Gastrocnemius medialis (tissue), 4 donors: ENCODE results near the gene MVB12A. TPM values are rescaled to one million over a fixed set of nuclear protein-coding genes. Genes with fewer than 3 reads are reported as not detected.
A peak's percentile ranks its signal among the peaks of the same experiment; 100 is the strongest.

Experiments
- ATAC-seq, 2 donors: fragments of 150-250 bp; one replicate each; pipeline ENCODE4 v1.9.1; 2016
- DNase-seq, 2 donors: peaks; one replicate each; pipeline ENCODE4 v3.0.0-alpha.2; 2019
- H3K27ac ChIP-seq, 4 donors: fragments of 200-600 bp; sonication (generic); 1 replicate in 1 of 4; 2 replicates in 3 of 4; pipeline ENCODE4 v1.5.1; 2016 to 2018; ENCODE audit warnings: mild to moderate bottlenecking in 2 of 4, moderate library complexity in 1 of 4
- H3K27me3 ChIP-seq, 3 donors: fragments of 200-600 bp; sonication (generic) in 2 of 3; 1 replicate in 1 of 3; 2 replicates in 2 of 3; pipeline versions ENCODE4 v1.5.1 to v1.6.0; 2016 to 2019; ENCODE audit warnings: mild to moderate bottlenecking in 1 of 3, moderate library complexity in 1 of 3
- H3K36me3 ChIP-seq, 2 donors: fragments of 200-600 bp; sonication (generic) in 1 of 2; one replicate each; pipeline ENCODE4 v1.5.1; 2017 to 2018
- H3K4me1 ChIP-seq, 2 donors: fragments of 200-600 bp; sonication (generic) in 1 of 2; one replicate each; pipeline ENCODE4 v1.5.1; 2016 to 2017; ENCODE audit warnings: mild to moderate bottlenecking in 2 of 2
- H3K4me3 ChIP-seq, 4 donors: fragments of 200-600 bp; sonication (generic) in 3 of 4; 1 replicate in 1 of 4; 2 replicates in 3 of 4; pipeline ENCODE4 v1.5.1; 2016 to 2019; ENCODE audit warnings: mild to moderate bottlenecking in 2 of 4
- H3K9me3 ChIP-seq, 3 donors: fragments of 200-600 bp; sonication (generic) in 2 of 3; 1 replicate in 1 of 3; 2 replicates in 2 of 3; pipeline ENCODE4 v1.5.1; 2016 to 2019
- CTCF ChIP-seq, 5 experiments: fragments of 450-650 bp in 3 of 5; fragments of 200-600 bp in 2 of 5; sonication (generic) in 2 of 5; IDR thresholded peaks in 4 of 5; conservative IDR thresholded peaks in 1 of 5; 1 replicate in 4 of 5; 2 replicates in 1 of 5; pipeline ENCODE4 v1.5.1; 2016 to 2019; ENCODE audit warnings: antibody characterized with exemption in 5 of 5, mild to moderate bottlenecking in 3 of 5, moderate library complexity in 3 of 5
- POLR2A ChIP-seq, 2 donors: fragments of 450-650 bp; IDR thresholded peaks; one replicate each; pipeline ENCODE4 v1.6.1; 2017; ENCODE audit warnings: antibody characterized with exemption in 2 of 2, mild to moderate bottlenecking in 2 of 2, moderate library complexity in 2 of 2
- in situ Hi-C, 4 donors: fragments of 200-750 bp; cut with MboI; loops; one replicate each; pipeline versions ENCODE4 v1.15.0 to v1.8.0; 2017; ENCODE audit warnings: low sequenced_read_pairs in 4 of 4
- intact Hi-C: fragments of 100-400 bp; cut with DNase I; formaldehyde crosslinking; loops from one replicate; pipeline ENCODE4 v1.15.1; 2023; ENCODE audit warnings: low total_unique reads
- total RNA-seq, 4 donors: library from RNA; depleted of rRNA; stranded (reverse); fragments of >200 nt; gene quantifications; one replicate each; pipeline versions ENCODE4 v1.1.0 to v1.2.3, GENCODE V29; 2016

The MVB12A gene
- 10 to 100 TPM; 35.8 to 62.7 (median 52.3) TPM for total RNA-seq

GRCh38 chr19:17419621-17420474, at the start of gene MVB12A:
TSS of gene MVB12A (plus strand) at chr19:17420047. CDS start at chr19:17420136, 89 bp downstream.
- TF ChIP-seq CTCF (IDR thresholded peaks at IDR 0.05 in 4 of 5, conservative IDR thresholded peaks at IDR 0.05 in 1 of 5): peak in 1 of 5 experiments; percentile 7
- peak in 1 of 2 donors; percentile 45 for TF ChIP-seq POLR2A (IDR thresholded peaks at IDR 0.05)
- H3K4me3 ChIP-seq: peak within 1 kb of the TSS; percentile 73 to 99 (median 86)
- H3K36me3 ChIP-seq: peaks cover 0 to 5% of the 10 kb centered on the region in 2 donors
- in situ Hi-C loops: no loop called here
- peaks cover 0 to under 1% (median under 1%) of the 10 kb centered on the region in 3 donors for H3K27me3 ChIP-seq
- peaks cover 11% of the 10 kb centered on the region in 2 donors for H3K4me1 ChIP-seq
- peak within 1 kb of the TSS; percentile 71 to 85 (median 82) for H3K27ac ChIP-seq
- H3K9me3 ChIP-seq: no peaks in the 10 kb centered on the region
- intact Hi-C loops: loop anchor here (1.0 to 5.0 kb wide), 2 partner anchors 47 to 83 kb away; partner anchors contain the start of gene GTPBP3
- DNase-seq (peak; percentile 95 to 97), ATAC-seq (peak; percentile 99 to 100)

GRCh38 chr19:17376935-17377600, 42.8 kb upstream of the MVB12A start, which contains the start of gene PLVAP:
TSS of gene PLVAP (minus strand) at chr19:17377342. CDS start at chr19:17377288, 54 bp downstream.
- Histone ChIP-seq H3K27ac (peak within 1 kb of the TSS; percentile 4 to 50 (median 36)), H3K4me3 (peak within 1 kb of the TSS in 3 of 4 donors; percentile 1 to 33 (median 25)), H3K4me1 (peaks cover 13 to 19% of the 10 kb centered on the region in 2 donors), H3K27me3 (no peaks in the 10 kb centered on the region), H3K36me3 (no peaks in the 10 kb centered on the region), H3K9me3 (no peaks in the 10 kb centered on the region)
- peak in 1 of 2 donors; percentile 26 for ATAC-seq
- intact Hi-C loops (no loop called here), in situ Hi-C loops (no loop called here)
- no peak for TF ChIP-seq CTCF (IDR thresholded peaks at IDR 0.05 in 4 of 5, conservative IDR thresholded peaks at IDR 0.05 in 1 of 5)
- TF ChIP-seq POLR2A (IDR thresholded peaks at IDR 0.05): no peak
- DNase-seq: no peak

- TF ChIP-seq CTCF (IDR thresholded peaks at IDR 0.05 in 4 of 5, conservative IDR thresholded peaks at IDR 0.05 in 1 of 5) (no peak), POLR2A (IDR thresholded peaks at IDR 0.05) (no peak)
- DNase-seq: no peak
- ATAC-seq: no peak
- Histone ChIP-seq H3K36me3 (no peaks in the 10 kb centered on the region), H3K27ac (peak overlapping the region in 2 of 4 donors; percentile 48 to 50), H3K9me3 (no peaks in the 10 kb centered on the region), H3K4me1 (peaks cover 19 to 23% of the 10 kb centered on the region in 2 donors), H3K4me3 (no peak overlapping the region), H3K27me3 (no peaks in the 10 kb centered on the region)
- intact Hi-C loops: no loop called here
- in situ Hi-C loops: no loop called here
Measured at GRCh38 chr19:17378271-17378670, 41.6 kb upstream of the MVB12A start.

- intact Hi-C loops: no loop called here
- no peak for ATAC-seq
Measured at GRCh38 chr19:17379221-17379631, 40.6 kb upstream of the MVB12A start.

More at GRCh38 chr19:17379221-17379631, 40.6 kb upstream of the MVB12A start:
- Histone ChIP-seq H3K4me3 (no peak overlapping the region), H3K36me3 (no peaks in the 10 kb centered on the region), H3K4me1 (peaks cover 19% of the 10 kb centered on the region in 2 donors), H3K9me3 (no peaks in the 10 kb centered on the region), H3K27me3 (no peaks in the 10 kb centered on the region), H3K27ac (peak overlapping the region in 2 of 4 donors; percentile 48 to 50)
- in situ Hi-C loops: no loop called here
- no peak for DNase-seq
- TF ChIP-seq POLR2A (IDR thresholded peaks at IDR 0.05) (no peak), CTCF (IDR thresholded peaks at IDR 0.05 in 4 of 5, conservative IDR thresholded peaks at IDR 0.05 in 1 of 5) (no peak)
